Measurements from ENCODE around the gene SPRED2.

DNA sequence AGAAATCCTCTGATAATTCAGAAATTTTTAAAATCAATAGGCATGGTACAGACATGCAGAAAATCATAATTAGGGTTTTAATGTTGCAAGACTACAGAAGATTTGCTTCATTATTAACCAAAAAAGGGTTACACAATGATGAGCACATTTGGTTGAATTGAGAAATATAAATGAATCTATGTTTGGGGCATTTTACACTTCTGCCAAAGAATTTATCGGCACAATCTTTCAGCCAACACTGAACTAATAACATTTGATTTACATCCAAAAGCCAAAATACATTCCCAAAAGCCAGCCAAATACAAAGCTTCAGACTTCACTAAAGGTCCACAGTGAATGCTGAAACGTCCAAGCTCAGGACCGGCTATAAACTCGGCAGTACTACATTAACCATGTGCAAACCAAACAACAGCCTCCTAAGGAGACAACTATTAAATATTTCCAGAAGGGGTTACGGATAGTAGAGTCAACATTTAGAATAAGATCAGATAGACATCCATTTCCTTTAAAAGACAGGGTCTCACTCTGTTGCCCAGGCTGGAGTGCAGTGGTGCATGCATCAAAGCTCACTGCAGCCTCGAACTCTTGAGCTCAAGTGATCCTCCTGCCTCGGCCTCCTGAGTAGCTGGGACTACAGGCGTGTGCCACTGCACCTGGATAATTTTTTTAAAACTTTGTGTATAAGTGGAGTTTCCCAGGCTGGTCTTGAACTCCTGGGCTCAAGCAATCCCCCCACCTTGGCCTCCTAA, 29.4 kb downstream of the SPRED2 start:
- TF ChIP-seq POLR2A (IDR thresholded peaks at IDR 0.05) (no peak), POLR2AphosphoS5 (IDR thresholded peaks at IDR 0.05; ENCODE audit: insufficient read depth in 1 of 2, low read depth in 1 of 2) (no peak)
- TF ChIP-seq, protein P1, sequence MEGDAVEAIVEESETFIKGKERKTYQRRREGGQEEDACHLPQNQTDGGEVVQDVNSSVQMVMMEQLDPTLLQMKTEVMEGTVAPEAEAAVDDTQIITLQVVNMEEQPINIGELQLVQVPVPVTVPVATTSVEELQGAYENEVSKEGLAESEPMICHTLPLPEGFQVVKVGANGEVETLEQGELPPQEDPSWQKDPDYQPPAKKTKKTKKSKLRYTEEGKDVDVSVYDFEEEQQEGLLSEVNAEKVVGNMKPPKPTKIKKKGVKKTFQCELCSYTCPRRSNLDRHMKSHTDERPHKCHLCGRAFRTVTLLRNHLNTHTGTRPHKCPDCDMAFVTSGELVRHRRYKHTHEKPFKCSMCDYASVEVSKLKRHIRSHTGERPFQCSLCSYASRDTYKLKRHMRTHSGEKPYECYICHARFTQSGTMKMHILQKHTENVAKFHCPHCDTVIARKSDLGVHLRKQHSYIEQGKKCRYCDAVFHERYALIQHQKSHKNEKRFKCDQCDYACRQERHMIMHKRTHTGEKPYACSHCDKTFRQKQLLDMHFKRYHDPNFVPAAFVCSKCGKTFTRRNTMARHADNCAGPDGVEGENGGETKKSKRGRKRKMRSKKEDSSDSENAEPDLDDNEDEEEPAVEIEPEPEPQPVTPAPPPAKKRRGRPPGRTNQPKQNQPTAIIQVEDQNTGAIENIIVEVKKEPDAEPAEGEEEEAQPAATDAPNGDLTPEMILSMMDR (IDR thresholded peaks at IDR 0.05), result no peak

Measured in vagina (tissue), 2 donors.